Breast epithelium (tissue), 3 donors: ENCODE results near the gene MYO1F.

ENCODE experiments used
- POLR2AphosphoS5 ChIP-seq, 3 donors: sonication (generic); formaldehyde crosslinking; IDR thresholded peaks; one replicate each; pipeline ENCODE4 v1.6.1; 2017; ENCODE audit warnings: antibody characterized with exemption in 3 of 3
- TF ChIP-seq, protein P1 (sequence below), 3 donors: fragments of 450-650 bp; IDR thresholded peaks; one replicate each; pipeline ENCODE4 v1.5.1; 2016 to 2017; ENCODE audit warnings: antibody characterized with exemption in 3 of 3, mild to moderate bottlenecking in 3 of 3, moderate library complexity in 3 of 3

DNA sequence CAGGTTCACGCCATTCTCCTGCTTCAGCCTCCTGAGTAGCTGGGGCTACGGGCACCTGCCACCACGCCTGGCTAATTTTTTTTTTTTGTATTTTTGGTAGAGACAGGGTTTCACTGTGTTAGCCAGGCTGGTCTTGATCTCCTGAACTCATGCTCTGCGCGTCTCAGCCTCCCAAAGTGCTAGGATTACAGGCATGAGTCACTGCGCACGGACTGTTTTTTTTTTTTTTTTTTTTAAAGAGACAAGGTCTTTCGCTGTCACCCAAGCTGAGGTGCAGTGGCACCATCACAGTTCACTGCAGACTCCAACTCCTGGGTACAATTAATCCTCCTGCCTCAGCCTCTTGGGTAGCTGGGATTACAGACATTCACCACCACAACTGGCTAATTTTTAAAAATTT is 41.5 kb upstream of the MYO1F start:
- TF ChIP-seq, protein P1, sequence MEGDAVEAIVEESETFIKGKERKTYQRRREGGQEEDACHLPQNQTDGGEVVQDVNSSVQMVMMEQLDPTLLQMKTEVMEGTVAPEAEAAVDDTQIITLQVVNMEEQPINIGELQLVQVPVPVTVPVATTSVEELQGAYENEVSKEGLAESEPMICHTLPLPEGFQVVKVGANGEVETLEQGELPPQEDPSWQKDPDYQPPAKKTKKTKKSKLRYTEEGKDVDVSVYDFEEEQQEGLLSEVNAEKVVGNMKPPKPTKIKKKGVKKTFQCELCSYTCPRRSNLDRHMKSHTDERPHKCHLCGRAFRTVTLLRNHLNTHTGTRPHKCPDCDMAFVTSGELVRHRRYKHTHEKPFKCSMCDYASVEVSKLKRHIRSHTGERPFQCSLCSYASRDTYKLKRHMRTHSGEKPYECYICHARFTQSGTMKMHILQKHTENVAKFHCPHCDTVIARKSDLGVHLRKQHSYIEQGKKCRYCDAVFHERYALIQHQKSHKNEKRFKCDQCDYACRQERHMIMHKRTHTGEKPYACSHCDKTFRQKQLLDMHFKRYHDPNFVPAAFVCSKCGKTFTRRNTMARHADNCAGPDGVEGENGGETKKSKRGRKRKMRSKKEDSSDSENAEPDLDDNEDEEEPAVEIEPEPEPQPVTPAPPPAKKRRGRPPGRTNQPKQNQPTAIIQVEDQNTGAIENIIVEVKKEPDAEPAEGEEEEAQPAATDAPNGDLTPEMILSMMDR (IDR thresholded peaks at IDR 0.05), result no peak
- no peak for TF ChIP-seq POLR2AphosphoS5 (IDR thresholded peaks at IDR 0.05)
